Esophagus muscularis mucosa (tissue), 4 donors: ENCODE results near the gene ZNF787.

Experiments used
- EP300 ChIP-seq: sonication (generic); formaldehyde crosslinking; IDR thresholded peaks from one replicate; pipeline ENCODE4 v1.6.1; 2017; ENCODE audit warnings: antibody characterized with exemption
- POLR2A ChIP-seq: fragments of 450-650 bp; IDR thresholded peaks from one replicate; pipeline ENCODE4 v1.6.1; 2017; ENCODE audit warnings: antibody characterized with exemption, moderate library complexity, mild to moderate bottlenecking, low read depth
- POLR2AphosphoS5 ChIP-seq, 2 donors: sonication (generic); formaldehyde crosslinking; IDR thresholded peaks; one replicate each; pipeline ENCODE4 v1.6.1; 2017; ENCODE audit warnings: antibody characterized with exemption in 2 of 2
- TF ChIP-seq, protein P1 (sequence below), 3 experiments: fragments of 200-600 bp in 2 of 3; fragments of 450-650 bp in 1 of 3; sonication (generic) in 2 of 3; IDR thresholded peaks; one replicate each; pipeline ENCODE4 v1.5.1; 2017 to 2019; ENCODE audit warnings: antibody characterized with exemption in 3 of 3, mild to moderate bottlenecking in 2 of 3, moderate library complexity in 1 of 3

GRCh38 chr19:56085571-56086275 is 35.4 kb downstream of the ZNF787 start:
- TF ChIP-seq, protein P1, sequence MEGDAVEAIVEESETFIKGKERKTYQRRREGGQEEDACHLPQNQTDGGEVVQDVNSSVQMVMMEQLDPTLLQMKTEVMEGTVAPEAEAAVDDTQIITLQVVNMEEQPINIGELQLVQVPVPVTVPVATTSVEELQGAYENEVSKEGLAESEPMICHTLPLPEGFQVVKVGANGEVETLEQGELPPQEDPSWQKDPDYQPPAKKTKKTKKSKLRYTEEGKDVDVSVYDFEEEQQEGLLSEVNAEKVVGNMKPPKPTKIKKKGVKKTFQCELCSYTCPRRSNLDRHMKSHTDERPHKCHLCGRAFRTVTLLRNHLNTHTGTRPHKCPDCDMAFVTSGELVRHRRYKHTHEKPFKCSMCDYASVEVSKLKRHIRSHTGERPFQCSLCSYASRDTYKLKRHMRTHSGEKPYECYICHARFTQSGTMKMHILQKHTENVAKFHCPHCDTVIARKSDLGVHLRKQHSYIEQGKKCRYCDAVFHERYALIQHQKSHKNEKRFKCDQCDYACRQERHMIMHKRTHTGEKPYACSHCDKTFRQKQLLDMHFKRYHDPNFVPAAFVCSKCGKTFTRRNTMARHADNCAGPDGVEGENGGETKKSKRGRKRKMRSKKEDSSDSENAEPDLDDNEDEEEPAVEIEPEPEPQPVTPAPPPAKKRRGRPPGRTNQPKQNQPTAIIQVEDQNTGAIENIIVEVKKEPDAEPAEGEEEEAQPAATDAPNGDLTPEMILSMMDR (IDR thresholded peaks at IDR 0.05): no peak
- TF ChIP-seq POLR2A (no peak), EP300 (no peak), POLR2AphosphoS5 (IDR thresholded peaks at IDR 0.05) (no peak)
